GM18867 (cell line): ENCODE data around the gene DLG1.

Experiments used
- ATAC-seq: cut with Tn5 transposase; IDR thresholded peaks from one replicate; pipeline ENCODE4 v1.9.1; 2021; ENCODE audit warnings: mild to moderate bottlenecking, moderate library complexity; ENCODE audit not compliant: unreplicated experiment

Gene DLG1

DNA sequence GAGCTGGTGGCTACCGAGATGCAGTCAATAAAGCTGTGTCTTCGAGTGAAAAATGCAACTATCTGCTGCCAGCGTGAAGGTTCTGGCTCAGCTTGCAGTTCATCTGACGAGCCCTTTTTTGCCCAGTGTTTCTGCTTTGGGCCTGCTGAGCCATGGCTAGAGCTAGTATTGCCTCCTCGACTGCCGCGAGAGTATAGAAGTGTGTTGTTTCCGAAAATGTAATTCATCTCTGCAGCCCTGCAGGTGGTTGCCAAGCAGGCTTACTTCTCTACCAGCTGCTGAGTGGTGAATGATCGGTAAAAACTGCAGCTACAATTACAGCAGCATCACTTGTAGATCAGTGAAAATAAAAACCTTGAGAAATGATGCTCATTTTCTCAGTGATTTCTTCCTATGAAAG lies 114.8 kb downstream of the DLG1 start:
- ATAC-seq: no peak

DNA sequence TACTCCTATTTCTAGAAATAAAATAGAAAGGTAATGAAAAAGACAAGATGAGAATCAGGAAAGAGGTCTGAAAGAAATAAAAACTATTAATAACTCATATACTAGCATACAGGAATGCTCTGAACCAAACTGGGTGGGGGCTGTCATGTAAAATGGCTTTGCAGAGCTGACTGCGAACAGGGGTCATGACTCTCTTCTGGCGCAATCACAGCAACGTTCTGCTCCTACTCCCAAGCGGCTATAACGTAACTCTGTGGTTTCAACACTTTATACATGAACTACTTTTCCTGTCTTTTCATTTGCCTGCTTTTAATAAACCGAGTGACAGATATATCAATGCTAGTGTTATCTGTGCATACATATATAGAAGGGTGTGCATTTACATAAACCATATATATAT lies 116.7 kb downstream of the DLG1 start:
- ATAC-seq: no peak

DNA sequence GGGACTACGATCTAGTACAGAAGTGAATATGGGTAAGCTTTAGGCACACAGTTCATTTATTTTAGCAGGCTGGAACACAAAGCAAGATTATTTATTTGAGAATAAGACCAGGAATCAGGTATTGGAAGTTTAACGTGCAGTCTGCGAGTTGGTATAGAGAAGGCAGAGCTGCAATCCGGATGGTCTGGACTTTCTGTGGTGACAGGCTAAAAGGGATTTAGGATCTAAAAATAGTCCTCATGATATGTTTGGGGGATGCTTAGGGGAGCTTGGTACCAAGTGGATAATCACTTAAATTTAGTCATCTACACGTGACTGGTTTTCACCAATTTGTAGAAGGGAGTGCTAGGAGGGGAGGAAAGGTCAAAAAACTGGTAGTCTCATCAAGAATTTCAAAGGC lies 119.4 kb downstream of the DLG1 start:
- no peak for ATAC-seq

DNA sequence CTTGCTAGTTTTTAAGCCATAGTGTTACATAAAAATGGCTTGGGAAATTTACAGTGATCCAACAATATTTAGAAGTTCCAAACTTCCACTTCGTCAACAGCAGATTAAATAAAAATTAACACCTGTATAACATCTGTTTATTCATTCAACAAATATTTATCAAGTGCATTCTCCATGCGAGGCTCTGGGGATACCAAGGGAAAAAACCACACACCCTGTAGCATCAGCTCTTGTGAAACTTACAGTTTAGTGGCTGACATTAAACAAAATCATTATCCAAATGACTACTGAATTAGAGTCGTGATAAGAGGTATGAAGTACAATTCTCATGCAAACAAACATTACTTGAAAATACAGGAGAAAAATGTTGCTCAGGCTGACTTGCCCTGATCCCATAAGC lies 122.9 kb downstream of the DLG1 start:
- no peak for ATAC-seq

DNA sequence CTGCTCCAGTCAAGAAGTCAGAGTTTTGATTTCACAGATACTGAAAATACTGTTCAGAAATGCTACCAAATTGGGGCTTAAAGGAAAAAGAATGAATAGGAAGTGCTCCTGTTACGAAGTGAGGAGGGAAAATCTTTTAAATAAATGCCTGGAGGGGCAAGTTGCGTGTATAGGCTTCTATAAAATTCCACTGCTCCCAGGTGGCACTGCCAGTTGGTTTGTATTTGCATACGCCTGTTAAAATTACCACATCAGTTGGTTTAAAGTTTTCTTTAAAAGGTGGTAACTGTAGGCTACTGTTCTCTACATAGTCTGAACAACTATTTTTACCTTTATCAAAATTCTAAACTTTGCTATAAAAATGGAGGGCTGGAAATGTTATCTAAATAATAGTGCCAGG lies 123.5 kb downstream of the DLG1 start:
- ATAC-seq: no peak

DNA sequence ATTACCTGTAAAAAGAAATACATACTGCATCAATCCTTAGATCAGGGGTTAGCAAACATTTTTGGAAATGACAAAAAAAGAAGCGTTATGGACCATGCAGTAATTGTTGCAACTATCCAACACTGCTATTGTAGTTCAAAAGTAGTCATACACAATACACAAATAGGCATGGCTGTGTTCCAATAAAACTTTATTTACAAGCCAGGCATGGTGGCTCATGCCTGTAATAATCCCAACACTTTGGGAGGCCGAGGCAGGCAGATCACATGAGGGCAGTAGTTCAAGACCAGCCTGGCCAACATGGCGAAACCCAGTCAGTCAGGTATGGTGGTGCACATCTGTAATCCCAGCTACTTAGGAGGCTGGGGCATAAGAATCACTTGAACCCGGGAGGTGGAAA lies 124.8 kb downstream of the DLG1 start:
- no peak for ATAC-seq

DNA sequence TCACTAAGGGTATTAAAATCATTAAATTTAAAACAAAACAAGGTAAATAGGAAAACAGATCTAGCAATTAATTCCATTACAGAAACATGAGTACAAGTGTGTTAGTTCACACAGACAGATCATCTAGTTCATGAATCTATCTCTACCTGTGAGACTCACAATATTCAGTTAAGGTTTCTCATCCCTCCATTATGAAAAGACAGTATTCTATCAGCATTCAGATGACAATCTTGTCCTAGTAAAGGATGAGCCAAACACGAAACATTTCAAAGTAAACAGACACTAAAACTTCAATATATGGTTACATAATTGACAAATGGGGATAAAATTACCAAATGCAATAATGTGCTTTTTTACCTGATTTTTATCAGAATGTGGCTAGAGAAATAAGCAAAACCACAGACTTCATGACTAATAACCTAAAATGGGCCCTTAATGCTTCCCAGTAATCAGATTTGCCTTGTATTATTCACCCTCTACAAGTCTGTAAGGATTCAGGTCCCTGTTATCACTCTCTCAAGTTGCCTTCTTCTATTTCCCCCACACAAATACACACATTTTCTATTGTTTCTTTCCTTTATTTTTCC lies 126.8 kb downstream of the DLG1 start:
- no peak for ATAC-seq

DNA sequence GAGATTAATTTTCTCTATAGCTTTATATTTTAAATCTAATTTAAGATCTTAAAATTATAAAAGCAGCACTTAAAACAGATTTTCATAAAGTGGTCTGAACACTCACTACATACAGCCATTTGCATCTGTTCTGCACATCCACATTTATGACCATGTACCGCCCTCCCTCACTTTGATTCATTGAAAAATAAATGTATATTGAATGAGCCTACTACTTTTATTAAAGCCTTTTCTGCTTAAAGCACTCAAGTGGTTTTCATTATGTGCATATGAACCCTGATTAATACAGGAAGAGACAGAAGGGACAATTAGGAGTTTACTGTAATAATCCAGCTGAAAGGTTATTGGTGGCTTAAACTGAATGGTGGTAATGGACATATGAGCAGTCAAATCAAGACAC lies 129.4 kb downstream of the DLG1 start:
- no peak for ATAC-seq

DNA sequence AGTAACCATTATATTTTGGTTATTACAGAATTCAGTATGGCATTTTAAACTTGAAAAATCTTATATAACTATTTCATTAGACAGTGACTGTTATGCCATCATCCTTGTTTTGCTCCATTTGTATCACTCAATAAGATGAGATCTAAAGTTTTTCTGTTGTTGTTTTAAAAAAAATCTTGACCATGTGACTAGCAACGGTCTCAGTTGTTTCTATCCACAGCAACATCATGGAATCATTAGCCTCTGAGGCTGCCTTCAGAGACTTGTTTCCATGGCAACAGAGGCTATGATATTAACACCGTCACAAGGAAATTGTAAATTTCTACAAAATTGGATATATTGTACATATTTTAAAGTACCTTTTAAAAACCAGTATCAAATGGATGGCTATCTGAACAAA lies 129.8 kb downstream of the DLG1 start:
- no peak for ATAC-seq

DNA sequence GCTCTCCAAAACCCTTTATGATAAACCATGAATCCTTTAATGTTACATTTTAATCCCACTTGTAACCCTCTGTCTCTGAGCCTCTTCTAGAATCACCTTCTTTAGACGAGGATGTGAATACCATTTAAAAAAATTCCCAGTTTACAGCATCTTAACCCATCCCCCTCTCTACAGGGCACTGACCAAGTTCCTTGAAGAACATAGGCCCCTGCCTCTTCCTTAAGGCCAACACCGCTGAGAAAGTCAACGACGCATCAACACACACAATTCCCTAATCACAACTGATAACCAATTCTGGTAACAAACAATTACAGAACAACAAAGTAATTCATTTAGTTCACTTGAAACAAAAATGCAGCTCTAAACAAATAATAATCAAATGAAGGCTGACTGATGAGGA lies 130.3 kb downstream of the DLG1 start:
- ATAC-seq: no peak

DNA sequence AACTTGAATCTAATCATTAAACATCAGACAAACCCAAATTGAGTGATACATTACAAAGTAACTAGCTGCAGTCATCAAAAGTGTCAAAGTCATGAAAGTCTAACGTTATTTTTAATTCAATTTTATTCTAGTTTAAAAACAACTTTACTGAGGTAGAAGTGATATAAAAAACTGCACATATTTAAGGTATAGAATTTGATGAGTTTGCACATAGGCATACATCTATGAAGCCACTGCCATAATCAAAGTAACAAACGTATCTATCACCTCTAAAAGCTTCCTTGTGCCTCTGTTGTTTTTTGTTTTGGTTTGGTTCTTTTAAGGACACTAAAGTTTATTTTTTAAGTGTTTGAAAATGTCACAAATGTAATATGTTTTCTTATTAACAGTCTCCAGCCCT lies 130.9 kb downstream of the DLG1 start:
- ATAC-seq: no peak

DNA sequence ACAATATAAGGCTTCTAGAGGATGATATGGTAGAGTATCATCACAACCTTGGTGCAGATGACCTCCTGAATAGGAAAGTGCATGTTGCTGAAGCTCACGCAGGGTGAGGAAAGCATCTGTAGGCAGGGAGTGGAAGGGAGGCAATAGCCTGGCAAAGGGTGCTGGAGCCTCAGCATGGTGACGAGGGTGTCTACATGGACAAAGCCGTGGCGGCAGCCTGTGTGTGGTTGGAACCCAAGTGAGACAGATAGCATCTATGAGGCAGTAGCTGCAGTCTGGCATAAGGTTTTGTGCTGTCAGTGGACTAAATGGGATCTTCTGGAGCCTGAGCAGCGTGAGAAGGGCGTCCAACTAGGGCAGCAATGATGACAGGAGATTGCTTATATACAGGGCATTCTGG lies 132.5 kb downstream of the DLG1 start:
- ATAC-seq: no peak

DNA sequence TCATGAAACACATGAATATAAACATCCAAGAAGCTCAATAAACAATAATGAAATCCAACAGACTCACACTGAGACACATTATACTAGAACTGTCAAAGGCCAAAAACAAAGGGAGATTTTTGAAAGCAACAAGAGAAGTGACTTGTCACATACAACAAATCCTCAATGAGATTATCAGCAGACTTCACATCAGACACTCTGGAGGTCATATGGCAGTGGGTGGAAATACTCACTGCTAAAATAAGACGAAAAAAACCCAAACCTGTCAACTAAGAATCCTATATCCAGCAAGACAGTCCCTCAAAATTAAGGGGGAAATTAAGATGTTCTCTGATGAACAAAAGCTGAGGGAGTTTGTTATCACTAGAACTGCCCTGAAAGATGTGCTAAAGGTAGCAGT lies 143.4 kb downstream of the DLG1 start:
- no peak for ATAC-seq

DNA sequence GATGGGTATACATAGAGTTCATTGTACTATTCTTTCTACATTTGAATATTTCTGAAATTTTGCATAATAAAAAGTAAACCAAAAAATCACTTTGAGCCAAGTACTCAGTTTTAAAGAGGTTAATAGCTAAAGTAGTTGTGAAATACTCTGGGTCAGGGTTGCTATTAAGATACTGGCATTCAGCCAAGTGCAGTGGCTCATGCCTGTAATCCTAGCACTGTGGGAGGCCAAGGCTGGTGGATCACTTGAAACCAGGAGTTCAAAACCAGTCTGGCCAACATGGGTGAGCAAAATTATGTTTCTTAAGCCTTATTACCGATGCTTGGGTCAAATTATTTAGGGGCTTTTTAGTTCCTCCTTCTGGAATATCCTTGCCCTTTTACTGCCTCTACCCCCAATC lies 146.8 kb downstream of the DLG1 start:
- ATAC-seq: no peak

DNA sequence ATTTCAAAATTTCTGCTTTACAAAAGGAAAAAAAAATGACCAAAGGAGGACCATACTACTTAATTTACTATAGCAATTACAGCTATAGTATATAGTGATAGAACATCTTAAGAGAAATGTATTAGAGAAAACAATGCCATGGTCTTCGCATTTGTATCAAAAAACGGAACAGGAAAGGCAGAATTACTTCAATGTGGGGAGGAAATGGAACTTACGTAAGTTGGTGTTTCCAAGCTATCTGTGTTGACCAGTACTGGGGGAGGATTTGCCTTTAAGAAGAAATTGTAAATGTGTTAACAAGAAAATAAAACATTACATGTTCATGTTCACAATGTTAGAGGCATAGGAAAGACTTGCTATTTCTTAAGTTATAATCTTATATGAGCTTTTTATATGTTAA lies 148.9 kb downstream of the DLG1 start:
- ATAC-seq: no peak

DNA sequence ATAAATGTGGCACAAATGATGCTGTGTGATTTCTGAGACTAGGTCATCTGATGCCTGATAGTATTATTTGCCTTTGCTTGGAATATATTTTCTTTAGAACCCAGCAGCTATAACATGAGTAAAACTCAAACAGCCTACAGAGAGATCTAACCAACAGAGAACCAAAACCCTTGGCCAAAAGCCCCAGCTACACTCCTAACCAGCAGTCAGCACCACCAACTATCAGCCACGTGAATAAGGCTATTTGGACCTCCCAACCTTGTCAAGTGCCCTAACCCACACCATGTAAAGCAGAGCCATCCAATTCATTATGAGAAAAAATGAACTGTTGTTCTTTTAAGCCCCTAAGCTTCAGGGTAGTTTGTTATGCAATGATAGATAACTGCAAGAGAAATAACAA lies 154.2 kb downstream of the DLG1 start:
- no peak for ATAC-seq

DNA sequence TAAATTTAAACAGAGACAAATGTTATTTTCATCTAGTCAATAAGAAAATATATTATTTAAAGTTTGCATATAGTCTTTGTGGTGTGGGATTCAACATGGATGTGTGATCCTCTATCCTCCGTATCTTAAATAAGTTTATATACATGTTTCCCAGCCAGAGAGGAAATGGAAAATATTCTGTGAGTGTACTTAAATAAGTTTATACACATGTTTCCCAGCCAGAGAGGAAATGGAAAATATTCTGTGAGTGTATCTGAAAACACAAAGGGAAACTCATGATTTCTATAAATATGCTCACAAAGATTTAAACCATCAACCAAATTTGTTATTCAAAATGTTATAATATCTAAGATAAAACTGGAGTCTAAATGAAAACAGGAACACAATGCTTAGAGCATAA lies 158.8 kb downstream of the DLG1 start:
- no peak for ATAC-seq

DNA sequence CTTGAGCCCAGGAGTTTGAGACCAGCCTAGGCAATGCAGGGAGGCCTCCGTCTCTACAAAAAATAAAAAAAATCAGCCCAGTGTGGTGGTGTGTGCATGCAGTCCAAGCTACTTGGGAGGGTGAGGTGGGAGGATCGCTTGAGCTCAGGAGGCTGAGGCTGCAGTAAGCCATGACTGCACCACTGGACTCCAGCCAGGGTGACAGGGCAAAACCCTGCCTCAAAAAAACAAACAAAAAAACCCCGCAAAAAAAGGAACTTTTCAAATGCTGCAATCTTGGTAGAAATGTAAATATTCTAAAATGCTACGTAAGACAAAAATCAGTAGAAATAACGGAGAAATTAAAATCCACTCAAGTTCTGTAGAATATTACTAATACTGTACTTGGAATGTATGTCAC lies 160.7 kb downstream of the DLG1 start:
- ATAC-seq: no peak

DNA sequence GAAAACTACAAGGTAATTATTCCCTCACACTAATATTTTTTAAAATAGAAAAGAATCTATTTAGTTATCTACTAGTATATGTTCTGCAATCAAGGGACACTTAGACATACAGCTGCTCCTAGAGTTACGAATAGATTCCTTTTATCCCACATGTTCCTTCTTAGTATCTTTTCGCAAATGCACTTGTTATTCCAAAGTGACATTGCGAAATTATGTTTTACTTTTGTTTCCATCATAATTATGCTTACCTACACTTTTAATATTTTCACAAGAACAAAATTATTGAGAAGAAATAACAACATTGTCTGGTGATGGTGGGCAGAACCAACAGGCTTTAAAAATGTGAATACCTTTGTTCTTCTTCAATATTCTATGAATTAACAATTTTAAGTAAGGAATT lies 161.7 kb downstream of the DLG1 start:
- no peak for ATAC-seq

DNA sequence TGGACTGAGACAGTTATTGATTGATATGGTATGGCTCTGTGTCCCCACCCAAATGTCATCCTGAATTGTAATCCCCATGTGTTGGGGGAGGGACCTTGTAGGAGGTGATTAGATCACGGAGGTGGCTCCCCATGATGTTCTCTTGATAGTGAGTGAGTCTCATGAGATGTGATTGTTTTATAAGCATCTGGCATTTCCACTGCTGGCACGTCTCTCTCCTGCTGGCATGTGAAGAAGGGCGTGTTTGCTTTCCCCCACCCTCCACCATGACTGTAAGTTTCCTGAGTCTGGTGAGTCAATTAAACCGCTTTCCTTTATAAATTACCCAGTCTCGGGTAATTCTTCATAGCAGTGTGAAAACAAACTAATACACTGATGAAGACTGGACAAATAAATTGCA lies 163.2 kb downstream of the DLG1 start:
- no peak for ATAC-seq

DNA sequence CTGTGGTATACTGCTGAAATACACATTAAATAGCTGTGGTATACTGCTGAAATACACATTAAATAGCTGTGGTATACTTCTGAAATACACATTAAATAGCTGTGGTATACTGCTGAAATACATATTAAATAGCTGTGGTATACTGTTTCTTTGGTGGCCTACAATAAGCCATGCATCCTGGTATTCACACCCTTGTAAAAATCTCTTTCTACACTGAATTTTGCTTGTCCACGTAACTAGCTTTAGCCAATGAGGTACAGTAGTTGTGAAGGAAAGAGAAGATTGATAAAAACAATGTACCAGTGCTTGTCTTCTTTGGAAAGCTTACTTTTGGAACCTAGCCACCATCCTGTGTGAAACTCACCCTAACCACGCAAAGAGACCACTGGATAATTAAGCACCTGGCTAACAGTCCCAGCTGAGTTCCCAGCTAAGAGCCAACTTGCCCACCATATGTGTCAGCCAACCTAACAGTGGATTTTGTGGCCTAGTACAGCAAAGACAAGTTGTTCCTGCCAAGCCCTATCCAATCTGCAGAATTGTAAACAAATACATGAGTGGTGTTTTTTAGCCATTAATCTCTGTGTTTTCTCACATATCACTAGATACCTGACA lies 165.4 kb downstream of the DLG1 start:
- ATAC-seq: no peak

DNA sequence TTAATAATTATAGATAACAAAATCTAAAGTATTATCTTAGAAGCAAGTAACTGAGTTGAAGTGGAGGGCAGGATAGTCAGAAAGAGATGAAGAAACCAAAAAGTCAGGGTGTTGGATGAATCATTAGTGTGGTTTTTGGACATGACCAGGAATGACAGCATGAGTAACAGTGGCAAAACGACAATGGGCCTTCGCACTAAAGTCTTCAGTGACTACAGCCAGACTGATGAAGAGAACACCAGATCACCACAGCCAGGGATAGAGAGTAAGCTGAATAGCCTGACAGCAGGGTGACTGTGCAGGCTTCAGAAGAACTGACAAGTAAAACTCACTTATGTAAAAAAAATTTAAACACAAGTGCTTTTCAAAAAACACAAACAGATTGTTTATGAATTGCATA lies 172.8 kb downstream of the DLG1 start:
- no peak for ATAC-seq

DNA sequence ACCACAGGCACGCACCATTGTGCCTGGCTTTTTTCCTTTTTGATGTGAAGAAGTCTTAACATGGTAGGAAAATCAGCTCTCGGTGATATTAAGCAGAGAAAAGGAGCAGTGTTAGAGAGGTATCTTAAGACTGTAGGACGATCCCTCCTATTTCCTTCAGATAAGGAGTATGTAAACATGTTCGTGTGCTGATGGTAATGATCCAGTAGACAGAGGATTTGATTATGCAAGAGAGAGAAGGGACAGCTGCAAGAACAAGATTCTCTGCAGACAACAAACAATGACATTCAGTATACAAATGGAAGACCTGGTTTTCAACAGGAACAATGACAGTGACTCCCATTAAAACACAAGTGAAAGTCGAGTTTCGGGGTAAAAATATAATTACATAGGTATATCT lies 173.7 kb downstream of the DLG1 start:
- ATAC-seq: no peak
